HG02759 (cell line): ENCODE measurements around the gene NLRC5.
A peak's percentile ranks its signal among the peaks of the same experiment; 100 is the strongest.

Source experiments
- ATAC-seq: cut with Tn5 transposase; IDR thresholded peaks from one replicate; pipeline ENCODE4 v1.9.1; 2021; ENCODE audit warnings: mild to moderate bottlenecking, moderate library complexity; ENCODE audit not compliant: unreplicated experiment

The NLRC5 gene

GRCh38 chr16:57123974-57124674 is 134.8 kb downstream of the NLRC5 start:
- ATAC-seq = no peak

GRCh38 chr16:57125376-57125775 is 136.0 kb downstream of the NLRC5 start:
- no peak for ATAC-seq

GRCh38 chr16:57125969-57126368 is 136.6 kb downstream of the NLRC5 start:
- ATAC-seq = no peak

GRCh38 chr16:57126411-57126810 is 137.1 kb downstream of the NLRC5 start:
- ATAC-seq = no peak

GRCh38 chr16:57127037-57127763 is 137.8 kb downstream of the NLRC5 start:
- peak; percentile 42 for ATAC-seq

- no peak for ATAC-seq
Observed at GRCh38 chr16:57127836-57128235, 138.5 kb downstream of the NLRC5 start.

- ATAC-seq = peak; percentile 60
Observed at GRCh38 chr16:57128771-57129389, 139.5 kb downstream of the NLRC5 start.

- ATAC-seq = no peak
Observed at GRCh38 chr16:57130950-57131321, 141.6 kb downstream of the NLRC5 start.

- ATAC-seq = no peak
Observed at GRCh38 chr16:57131351-57131970, 142.1 kb downstream of the NLRC5 start.

- ATAC-seq = no peak
Observed at GRCh38 chr16:57132470-57132869, 143.1 kb downstream of the NLRC5 start.

GRCh38 chr16:57133031-57133430 is 143.7 kb downstream of the NLRC5 start:
- ATAC-seq = no peak
